ENCODE measurements around the gene DYSF.

DYSF gene

GRCh38 chr2:71615767-71616730, 162.7 kb downstream of the DYSF start:
- no peak for DNase-seq (ENCODE audit: low spot score)

GRCh38 chr2:71617266-71617665, 163.9 kb downstream of the DYSF start:
- DNase-seq (ENCODE audit: low spot score) = no peak

GRCh38 chr2:71618327-71619113, 165.2 kb downstream of the DYSF start:
- no peak for DNase-seq (ENCODE audit: low spot score)

- no peak for DNase-seq (ENCODE audit: low spot score)
Measured at GRCh38 chr2:71619230-71619741, 165.9 kb downstream of the DYSF start.

GRCh38 chr2:71620116-71620515, 166.8 kb downstream of the DYSF start:
- no peak for DNase-seq (ENCODE audit: low spot score)

- no peak for DNase-seq (ENCODE audit: low spot score)
Measured at GRCh38 chr2:71620851-71621251, 167.5 kb downstream of the DYSF start.

GRCh38 chr2:71629273-71629672, 175.9 kb downstream of the DYSF start:
- no peak for DNase-seq (ENCODE audit: low spot score)

GRCh38 chr2:71629771-71630453, 176.6 kb downstream of the DYSF start:
- DNase-seq (ENCODE audit: low spot score) = no peak

- DNase-seq (ENCODE audit: low spot score) = no peak
Measured at GRCh38 chr2:71630454-71631328, 177.3 kb downstream of the DYSF start.

- DNase-seq (ENCODE audit: low spot score) = no peak
Measured at GRCh38 chr2:71631411-71631931, 178.1 kb downstream of the DYSF start.

- no peak for DNase-seq (ENCODE audit: low spot score)
Measured at GRCh38 chr2:71633086-71633485, 179.7 kb downstream of the DYSF start.

GRCh38 chr2:71634567-71634966, 181.2 kb downstream of the DYSF start:
- no peak for DNase-seq (ENCODE audit: low spot score)

- DNase-seq (ENCODE audit: low spot score) = no peak
Measured at GRCh38 chr2:71635798-71636197, 182.4 kb downstream of the DYSF start.

GRCh38 chr2:71637168-71637567, 183.8 kb downstream of the DYSF start:
- DNase-seq (ENCODE audit: low spot score) = no peak

GRCh38 chr2:71637736-71638135, 184.4 kb downstream of the DYSF start:
- DNase-seq (ENCODE audit: low spot score) = no peak

GRCh38 chr2:71639735-71640134, 186.4 kb downstream of the DYSF start:
- DNase-seq (ENCODE audit: low spot score) = no peak

- no peak for DNase-seq (ENCODE audit: low spot score)
Measured at GRCh38 chr2:71640489-71640888, 187.1 kb downstream of the DYSF start.

- DNase-seq (ENCODE audit: low spot score) = no peak
Measured at GRCh38 chr2:71643674-71644357, 190.5 kb downstream of the DYSF start.

GRCh38 chr2:71646028-71646427, 192.7 kb downstream of the DYSF start:
- no peak for DNase-seq (ENCODE audit: low spot score)

- DNase-seq (ENCODE audit: low spot score) = no peak
Measured at GRCh38 chr2:71647356-71647755, 194.0 kb downstream of the DYSF start.

All from germinal center (tissue), 1 donor.